Gastroesophageal sphincter (tissue), 4 donors: ENCODE results near the gene GADD45G. TPM values are rescaled to one million over a fixed set of nuclear protein-coding genes. Genes with fewer than 3 reads are reported as not detected.

ENCODE experiments used
- ATAC-seq: fragments of 150-250 bp; one replicate; pipeline ENCODE4 v1.9.1; 2016; ENCODE audit warnings: mild to moderate bottlenecking, moderate library complexity
- H3K27ac ChIP-seq, 4 donors: fragments of 200-600 bp; sonication (generic) in 3 of 4; 1 replicate in 3 of 4; 2 replicates in 1 of 4; pipeline ENCODE4 v1.5.1; 2016 to 2019
- H3K27me3 ChIP-seq: fragments of 200-600 bp; sonication (generic); one replicate; pipeline ENCODE4 v1.5.1; 2019
- H3K36me3 ChIP-seq, 2 donors: fragments of 200-600 bp; sonication (generic); one replicate each; pipeline ENCODE4 v1.5.1; 2019; ENCODE audit warnings: control low read depth in 1 of 2
- H3K4me1 ChIP-seq, 3 donors: fragments of 200-600 bp; sonication (generic); 1 replicate in 2 of 3; 2 replicates in 1 of 3; pipeline ENCODE4 v1.5.1; 2016 to 2019; ENCODE audit warnings: control low read depth in 2 of 3
- H3K4me3 ChIP-seq, 2 donors: fragments of 200-600 bp; sonication (generic); one replicate each; pipeline ENCODE4 v1.5.1; 2019; ENCODE audit warnings: mild to moderate bottlenecking in 1 of 2, moderate library complexity in 1 of 2
- H3K9me3 ChIP-seq, 3 donors: fragments of 200-600 bp; sonication (generic); one replicate each; pipeline ENCODE4 v1.5.1; 2017 to 2019; ENCODE audit warnings: control low read depth in 2 of 3
- EP300 ChIP-seq: sonication (generic); formaldehyde crosslinking; IDR thresholded peaks from one replicate; pipeline ENCODE4 v1.6.1; 2017; ENCODE audit warnings: antibody characterized with exemption, mild to moderate bottlenecking
- POLR2A ChIP-seq, 2 donors: fragments of 450-650 bp; IDR thresholded peaks; one replicate each; pipeline ENCODE4 v1.6.1; 2017; ENCODE audit warnings: antibody characterized with exemption in 2 of 2, mild to moderate bottlenecking in 2 of 2, moderate library complexity in 1 of 2
- POLR2AphosphoS5 ChIP-seq: sonication (generic); formaldehyde crosslinking; IDR thresholded peaks from one replicate; pipeline ENCODE4 v1.6.1; 2017; ENCODE audit warnings: antibody characterized with exemption
- WGBS, 2 donors: methylation state at CpG; one replicate each; pipeline ENCODE4 v1.1.5; 2018; ENCODE audit warnings: low coverage in 1 of 2; 5-methylcytosine and 5-hydroxymethylcytosine counted together
- total RNA-seq, 4 donors: library from RNA; depleted of rRNA; stranded (reverse); fragments of >200 nt; gene quantifications; one replicate each; pipeline ENCODE4 v1.1.0, GENCODE V29; 2016
- TF ChIP-seq, protein P1 (sequence below), 4 experiments: fragments of 200-600 bp in 2 of 4; fragments of 450-650 bp in 2 of 4; sonication (generic) in 1 of 4; IDR thresholded peaks; one replicate each; pipeline ENCODE4 v1.5.1; 2017 to 2019; ENCODE audit warnings: antibody characterized with exemption in 4 of 4, mild to moderate bottlenecking in 2 of 4, moderate library complexity in 2 of 4

Gene GADD45G
- total RNA-seq, 4 donors from 2014 or later = 63.5 to 150 (median 91.8) TPM

DNA sequence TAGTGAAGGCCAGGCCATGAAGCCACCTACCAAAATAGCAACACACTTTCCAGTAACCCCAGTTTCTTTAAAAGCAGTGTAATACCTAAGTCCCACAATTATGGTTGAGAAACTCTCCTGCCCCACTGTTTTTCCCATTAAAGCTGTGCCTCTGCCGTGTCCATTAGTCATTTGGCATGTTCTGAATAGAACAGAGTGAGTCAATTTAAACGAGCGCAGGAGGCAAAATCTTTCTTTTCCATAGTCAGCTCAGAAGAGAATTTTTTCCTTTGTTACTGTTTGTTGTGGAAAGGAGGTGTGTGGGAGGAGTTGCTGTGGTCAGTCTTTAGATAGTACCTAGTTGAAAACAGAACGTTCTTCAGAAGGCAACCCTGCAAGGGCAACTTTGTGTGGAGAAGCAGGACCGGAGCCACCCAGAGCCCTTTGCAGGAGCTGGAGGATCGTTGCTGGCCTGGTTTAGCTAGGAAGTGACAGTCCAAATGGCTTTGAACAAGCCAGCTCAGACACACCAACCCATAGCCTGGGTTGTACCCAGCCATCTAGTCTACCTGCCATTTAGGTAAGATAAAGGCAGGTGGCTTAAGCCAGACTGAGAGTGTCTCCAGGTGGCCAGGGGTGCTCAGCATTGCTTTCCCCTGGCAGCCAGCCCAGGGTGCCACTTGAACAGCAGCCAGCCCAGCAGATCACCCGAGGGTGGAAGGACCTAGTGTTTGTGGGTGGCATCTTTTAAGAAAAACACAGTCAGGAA lies 30.4 kb downstream of the GADD45G start:
- ATAC-seq = peak; percentile 6
- Histone ChIP-seq H3K27me3 (no peaks in the 10 kb centered on the region), H3K9me3 (no peaks in the 10 kb centered on the region), H3K36me3 (no peaks in the 10 kb centered on the region), H3K27ac (peak overlapping the region; percentile 6 to 78 (median 70)), H3K4me1 (peaks cover 0 to 78% (median 20%) of the 10 kb centered on the region in 3 donors), H3K4me3 (no peak overlapping the region)
- 0 to 20% methylated on average over 1 to 4 of the region's 7 CpGs for WGBS, 2 donors
- TF ChIP-seq EP300 (no peak), POLR2AphosphoS5 (peak; percentile 92), POLR2A (IDR thresholded peaks at IDR 0.05) (no peak)

DNA sequence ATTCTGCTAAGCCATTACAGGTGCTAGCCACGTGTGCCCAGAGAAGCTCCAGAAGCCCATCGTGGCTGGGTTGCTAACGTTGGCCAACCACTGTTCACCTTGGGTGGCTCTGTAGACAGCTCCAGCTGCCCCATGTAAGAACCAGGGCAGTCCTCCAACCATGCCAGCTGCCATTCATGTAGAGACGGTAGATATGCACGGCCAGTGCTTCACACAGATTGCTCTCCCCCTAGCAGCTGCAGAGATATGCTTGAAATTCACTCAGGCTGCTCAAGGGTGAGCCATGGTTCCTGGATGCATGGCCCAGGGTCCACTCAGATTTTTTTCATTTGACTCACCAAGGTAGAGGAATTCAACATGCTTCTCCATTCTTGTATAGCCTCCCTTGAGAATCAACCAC lies 31.0 kb downstream of the GADD45G start:
- Histone ChIP-seq H3K9me3 (no peaks in the 10 kb centered on the region), H3K36me3 (no peaks in the 10 kb centered on the region), H3K4me3 (no peak overlapping the region), H3K4me1 (peaks cover 0 to 78% (median 23%) of the 10 kb centered on the region in 3 donors), H3K27me3 (no peaks in the 10 kb centered on the region), H3K27ac (peak overlapping the region in 2 of 4 donors; percentile 68 to 72)
- TF ChIP-seq, protein P1, sequence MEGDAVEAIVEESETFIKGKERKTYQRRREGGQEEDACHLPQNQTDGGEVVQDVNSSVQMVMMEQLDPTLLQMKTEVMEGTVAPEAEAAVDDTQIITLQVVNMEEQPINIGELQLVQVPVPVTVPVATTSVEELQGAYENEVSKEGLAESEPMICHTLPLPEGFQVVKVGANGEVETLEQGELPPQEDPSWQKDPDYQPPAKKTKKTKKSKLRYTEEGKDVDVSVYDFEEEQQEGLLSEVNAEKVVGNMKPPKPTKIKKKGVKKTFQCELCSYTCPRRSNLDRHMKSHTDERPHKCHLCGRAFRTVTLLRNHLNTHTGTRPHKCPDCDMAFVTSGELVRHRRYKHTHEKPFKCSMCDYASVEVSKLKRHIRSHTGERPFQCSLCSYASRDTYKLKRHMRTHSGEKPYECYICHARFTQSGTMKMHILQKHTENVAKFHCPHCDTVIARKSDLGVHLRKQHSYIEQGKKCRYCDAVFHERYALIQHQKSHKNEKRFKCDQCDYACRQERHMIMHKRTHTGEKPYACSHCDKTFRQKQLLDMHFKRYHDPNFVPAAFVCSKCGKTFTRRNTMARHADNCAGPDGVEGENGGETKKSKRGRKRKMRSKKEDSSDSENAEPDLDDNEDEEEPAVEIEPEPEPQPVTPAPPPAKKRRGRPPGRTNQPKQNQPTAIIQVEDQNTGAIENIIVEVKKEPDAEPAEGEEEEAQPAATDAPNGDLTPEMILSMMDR (IDR thresholded peaks at IDR 0.05) = no peak
- TF ChIP-seq EP300 (no peak), POLR2A (IDR thresholded peaks at IDR 0.05) (no peak), POLR2AphosphoS5 (no peak)
- ATAC-seq = no peak
- WGBS, 2 donors = 80% methylated on average over 4 of the region's 5 CpGs; no CpG with 5 or more reads in 1 of the 2 donors

DNA sequence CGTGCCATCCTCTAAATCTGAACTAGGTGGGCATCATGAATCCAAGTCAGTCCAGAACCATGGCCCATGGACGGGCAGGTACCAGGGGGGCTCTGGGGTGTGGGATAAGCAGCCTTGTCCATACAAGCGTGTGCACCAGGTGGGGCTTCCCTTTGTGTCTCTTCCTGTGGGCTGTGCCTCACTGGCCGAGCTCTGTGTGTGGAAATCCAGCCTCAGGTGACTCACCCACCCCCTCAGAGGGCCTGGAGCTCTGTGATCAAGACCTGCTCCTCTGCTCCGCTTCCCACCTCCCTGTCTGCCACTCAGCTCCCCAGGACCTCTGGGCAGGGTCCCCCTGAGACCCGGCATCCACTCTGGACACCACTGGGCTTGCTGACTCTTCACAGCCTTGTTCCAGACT lies 33.0 kb downstream of the GADD45G start:
- Histone ChIP-seq H3K36me3 (no peaks in the 10 kb centered on the region), H3K9me3 (no peaks in the 10 kb centered on the region), H3K27me3 (no peaks in the 10 kb centered on the region), H3K4me1 (peaks cover 0 to 65% (median 23%) of the 10 kb centered on the region in 3 donors), H3K4me3 (no peak overlapping the region), H3K27ac (peak overlapping the region in 3 of 4 donors; percentile 2 to 90 (median 84))
- 83 to 100% methylated on average over 2 of the region's 6 CpGs for WGBS, 2 donors
- TF ChIP-seq POLR2AphosphoS5 (no peak), POLR2A (IDR thresholded peaks at IDR 0.05) (no peak), EP300 (no peak)
- TF ChIP-seq, protein P1 (IDR thresholded peaks at IDR 0.05) = no peak
- no peak for ATAC-seq

DNA sequence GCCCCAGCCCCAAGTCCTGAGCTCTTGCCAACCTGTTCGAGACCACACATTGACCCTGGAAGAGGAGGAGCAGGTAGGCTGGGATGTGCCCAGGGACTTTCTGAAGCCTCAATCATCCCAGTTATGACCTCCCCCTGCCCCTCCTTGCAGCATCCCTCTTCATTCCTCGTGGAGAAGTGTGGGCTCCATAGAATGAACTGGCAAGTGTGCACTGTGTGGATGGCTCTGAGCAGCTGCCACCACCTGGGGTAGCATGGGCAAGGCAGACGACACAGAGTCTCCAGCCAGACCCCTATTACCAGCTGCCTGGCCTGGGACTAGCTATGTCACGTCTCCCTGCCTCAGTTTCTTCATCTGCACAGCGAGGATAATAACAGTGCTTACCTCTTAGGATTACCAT lies 33.5 kb downstream of the GADD45G start:
- peaks cover 0 to 65% (median 23%) of the 10 kb centered on the region in 3 donors for H3K4me1 ChIP-seq
- H3K36me3 ChIP-seq = no peaks in the 10 kb centered on the region
- H3K9me3 ChIP-seq = no peaks in the 10 kb centered on the region
- WGBS, 2 donors = 100% methylated on average over 1 to 2 of the region's 5 CpGs
- no peak overlapping the region for H3K4me3 ChIP-seq
- H3K27ac ChIP-seq = peak overlapping the region in 3 of 4 donors; percentile 84 to 90 (median 85)
- TF ChIP-seq, protein P1 (IDR thresholded peaks at IDR 0.05) = no peak
- TF ChIP-seq POLR2AphosphoS5 (no peak), EP300 (no peak), POLR2A (IDR thresholded peaks at IDR 0.05) (no peak)
- no peak for ATAC-seq
- no peaks in the 10 kb centered on the region for H3K27me3 ChIP-seq

DNA sequence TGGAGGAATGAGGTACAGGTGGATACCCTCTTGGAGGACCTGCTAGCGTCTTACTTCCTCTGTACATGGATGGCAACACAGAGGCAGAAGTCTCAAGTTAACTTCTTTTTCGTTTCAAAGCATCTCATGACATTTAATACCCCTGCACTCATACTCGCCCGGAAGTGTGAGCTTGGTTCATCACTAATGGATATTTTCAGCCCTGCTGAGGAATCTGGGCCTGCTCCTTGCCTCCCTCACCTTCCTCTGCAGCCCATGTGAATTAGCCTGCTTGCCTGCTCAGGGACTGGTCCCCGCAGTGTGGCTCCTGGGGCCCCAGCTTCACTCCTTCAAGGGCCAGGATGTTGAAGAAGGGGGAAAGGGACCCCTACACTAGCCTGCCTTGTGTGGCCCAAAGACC lies 34.1 kb downstream of the GADD45G start:
- H3K4me3 ChIP-seq = no peak overlapping the region
- 69 to 73% methylated on average over 4 of the region's 5 CpGs for WGBS, 2 donors
- no peak for ATAC-seq

More for the DNA sequence above, 34.1 kb downstream of the GADD45G start:
- Histone ChIP-seq H3K9me3 (no peaks in the 10 kb centered on the region), H3K27ac (peak overlapping the region; percentile 35 to 90 (median 84)), H3K4me1 (peaks cover 0 to 60% (median 23%) of the 10 kb centered on the region in 3 donors), H3K27me3 (no peaks in the 10 kb centered on the region), H3K36me3 (no peaks in the 10 kb centered on the region)
- TF ChIP-seq POLR2A (IDR thresholded peaks at IDR 0.05) = no peak
- TF ChIP-seq POLR2AphosphoS5 = no peak
- TF ChIP-seq, protein P1 (IDR thresholded peaks at IDR 0.05) = no peak
- TF ChIP-seq EP300 = no peak
